ENCODE data around the gene AARS2.

AARS2 gene

DNA sequence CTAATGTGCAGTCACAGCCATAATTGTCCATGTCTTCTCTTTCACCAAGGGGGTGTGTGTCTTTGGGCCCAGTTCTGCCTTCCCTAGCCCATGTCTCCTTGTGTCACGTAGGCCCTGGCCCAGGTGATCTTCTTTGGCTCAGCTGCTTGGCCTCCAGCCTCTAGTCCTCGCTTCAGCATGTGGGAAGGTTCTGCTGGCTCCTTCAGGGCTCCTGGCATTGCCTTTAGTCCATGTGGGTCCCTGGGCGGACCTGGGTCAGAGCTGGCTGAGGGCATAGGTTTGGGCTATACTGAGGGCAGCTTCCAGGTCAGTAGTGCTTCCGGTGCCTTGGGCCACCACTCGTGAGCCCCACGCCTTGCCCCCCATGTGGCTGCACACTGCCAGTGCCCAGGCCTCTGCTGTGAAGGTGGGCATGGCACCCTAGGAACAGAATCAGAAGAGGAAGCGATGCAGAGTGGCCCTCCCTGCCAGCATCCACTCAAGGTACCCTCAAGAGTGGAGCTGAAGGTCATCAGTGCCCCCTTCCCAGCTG lies 12.8 kb downstream of the AARS2 start:
- DNase-seq, result no peak

DNA sequence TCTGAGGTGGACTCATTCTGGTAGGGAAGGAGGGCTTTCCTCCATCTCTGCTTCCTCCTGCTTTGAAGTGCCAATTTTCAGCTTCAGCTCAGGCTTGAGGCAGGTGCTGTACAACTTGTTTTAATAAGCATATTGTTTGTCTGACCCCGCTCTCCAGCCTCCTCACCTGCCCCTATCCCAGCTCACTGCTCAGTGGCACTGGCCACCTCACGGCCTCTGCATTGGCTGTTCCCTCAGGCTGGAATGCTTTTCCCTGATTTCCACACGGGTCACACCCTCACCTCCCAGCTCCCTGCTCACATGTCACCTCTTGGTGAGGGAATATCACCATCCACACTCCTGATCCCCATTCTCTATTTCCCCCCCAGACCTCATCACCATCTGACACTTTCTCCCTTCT lies 14.3 kb downstream of the AARS2 start:
- no peak for DNase-seq

DNA sequence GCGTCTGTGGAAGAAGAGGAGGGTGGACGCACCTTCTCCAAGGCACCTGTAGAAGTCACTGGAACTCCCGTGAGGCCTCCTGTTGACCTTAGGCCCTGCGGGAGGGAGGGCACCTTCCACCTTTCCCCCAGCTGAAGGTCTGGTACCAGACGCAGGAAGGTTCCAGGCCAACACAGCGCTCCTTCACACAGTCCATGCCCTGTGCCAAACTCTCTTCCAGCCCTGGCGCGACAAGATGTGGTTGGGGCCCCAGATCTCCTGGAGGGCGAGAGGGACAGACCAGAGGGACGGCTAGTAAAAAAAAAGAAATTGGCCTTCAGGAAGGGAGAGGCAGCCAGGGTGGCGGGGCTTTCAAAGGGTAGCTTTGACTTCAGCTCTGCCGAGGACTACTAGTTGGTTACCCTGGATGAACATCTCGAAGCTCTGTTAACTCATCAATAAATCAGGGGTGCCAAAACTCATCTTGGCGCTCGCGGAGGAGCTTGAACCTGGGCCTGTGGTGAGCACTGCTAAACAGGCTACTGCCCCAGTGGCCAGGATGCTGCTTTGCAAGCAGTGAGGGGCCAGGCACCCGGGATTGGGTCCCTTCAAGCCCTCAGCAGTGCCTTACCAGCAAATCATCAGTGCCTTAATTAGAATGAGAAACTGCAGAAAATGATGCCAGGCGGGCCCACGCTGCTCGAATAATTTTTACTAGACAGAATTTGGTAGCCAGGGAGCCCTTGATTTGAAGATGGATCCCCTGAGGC lies 14.9 kb downstream of the AARS2 start:
- DNase-seq, result no peak

GRCh38 chr6:44297063-44298038 lies 15.8 kb downstream of the AARS2 start:
- DNase-seq, result no peak

DNA sequence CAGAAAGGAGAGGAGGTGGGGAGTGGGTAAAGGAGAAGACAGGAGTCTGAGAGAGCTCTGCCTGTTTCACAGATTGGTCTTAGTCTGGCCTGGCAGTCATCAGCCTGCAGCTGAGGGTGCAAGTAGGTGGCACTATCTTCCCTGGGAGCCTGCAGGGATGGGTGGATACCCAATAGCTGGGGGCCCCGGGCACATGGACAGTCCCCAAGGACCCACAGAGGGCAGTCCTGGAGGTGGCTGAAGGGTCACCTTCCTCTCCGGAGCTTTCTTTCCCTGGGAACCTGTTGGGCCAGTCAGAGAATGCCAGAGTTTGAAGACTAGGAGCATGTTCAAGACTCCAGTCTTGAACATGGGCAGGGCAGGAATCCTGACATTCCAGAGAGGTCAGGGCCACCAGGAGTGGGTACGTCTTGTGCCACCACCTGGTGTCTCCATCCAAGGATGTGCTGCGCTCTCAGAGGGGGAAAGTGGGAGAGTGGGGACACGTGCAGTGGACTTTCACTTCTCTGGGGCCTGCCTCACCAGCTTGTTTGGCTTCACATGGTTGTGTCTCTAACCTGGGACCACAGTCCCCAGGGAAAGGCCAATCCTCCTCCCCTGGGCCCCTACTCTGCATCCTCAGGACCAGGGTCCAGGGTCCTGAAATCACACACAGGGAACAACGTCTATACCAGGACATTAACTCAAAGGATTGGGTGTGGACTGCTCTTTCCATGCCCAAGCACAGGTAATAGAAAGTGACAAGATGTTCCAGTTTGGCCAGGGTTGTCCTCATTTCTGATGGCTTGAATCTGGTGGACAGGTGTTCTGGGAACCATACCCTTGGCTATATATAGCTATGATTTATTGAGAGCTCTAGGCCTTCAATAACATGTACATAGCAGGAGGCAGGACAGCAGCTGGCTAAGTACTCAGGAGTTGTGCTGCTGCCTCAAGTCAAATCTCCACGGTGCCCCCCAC lies 18.0 kb downstream of the AARS2 start:
- no peak for DNase-seq

- no peak for DNase-seq
Measured at GRCh38 chr6:44292661-44293365, 20.3 kb downstream of the AARS2 start.

- DNase-seq, result no peak
Measured at GRCh38 chr6:44291841-44292240, 21.3 kb downstream of the AARS2 start.

- no peak for DNase-seq
Measured at GRCh38 chr6:44289726-44290260, 23.4 kb downstream of the AARS2 start.

- DNase-seq, result no peak
Measured at GRCh38 chr6:44286747-44287146, 26.4 kb downstream of the AARS2 start.

- DNase-seq, result no peak
Measured at GRCh38 chr6:44286285-44286565, 26.9 kb downstream of the AARS2 start.

- no peak for DNase-seq
Measured at GRCh38 chr6:44285552-44286284, 27.4 kb downstream of the AARS2 start.

DNA sequence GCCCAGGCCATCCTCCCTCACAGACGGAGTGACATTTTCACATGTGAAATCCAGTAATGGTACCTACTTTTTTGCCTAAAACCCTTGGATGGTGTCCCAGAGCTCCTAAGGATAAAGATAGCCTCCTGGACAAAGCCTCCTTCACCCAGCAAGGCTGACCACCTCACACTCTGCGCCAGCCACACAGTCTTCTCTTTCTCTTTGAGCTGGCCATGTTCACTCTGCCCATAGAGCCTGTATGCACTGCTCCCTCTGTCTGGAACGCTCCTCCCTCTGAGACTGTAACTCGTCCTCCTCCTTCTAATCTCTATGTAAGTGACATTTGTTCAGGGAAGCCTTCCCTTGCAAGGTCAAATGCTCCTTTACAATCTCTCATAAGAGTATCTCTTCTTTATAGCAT lies 28.3 kb downstream of the AARS2 start:
- no peak for DNase-seq

DNA sequence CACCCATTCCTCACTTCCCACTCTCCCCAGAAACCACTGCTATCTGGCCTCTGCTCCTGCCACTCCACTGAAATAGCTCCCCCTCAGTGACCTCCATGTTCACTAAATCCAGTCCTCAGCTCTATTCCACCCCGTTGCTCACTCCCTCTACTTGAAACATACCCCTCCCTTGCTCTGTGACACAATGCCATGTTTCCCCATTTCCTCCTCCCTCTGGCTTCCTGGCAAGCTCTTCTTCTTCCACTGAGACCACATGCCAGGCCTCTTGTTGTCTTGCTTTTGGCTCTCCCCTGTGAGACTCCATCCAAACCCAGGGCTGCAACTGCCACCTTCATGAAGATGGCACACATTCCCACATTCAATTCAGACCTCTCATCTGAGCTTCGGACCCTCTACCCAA lies 29.0 kb downstream of the AARS2 start:
- DNase-seq, result no peak

- no peak for DNase-seq
Measured at GRCh38 chr6:44278774-44279697, 34.1 kb downstream of the AARS2 start.

DNA sequence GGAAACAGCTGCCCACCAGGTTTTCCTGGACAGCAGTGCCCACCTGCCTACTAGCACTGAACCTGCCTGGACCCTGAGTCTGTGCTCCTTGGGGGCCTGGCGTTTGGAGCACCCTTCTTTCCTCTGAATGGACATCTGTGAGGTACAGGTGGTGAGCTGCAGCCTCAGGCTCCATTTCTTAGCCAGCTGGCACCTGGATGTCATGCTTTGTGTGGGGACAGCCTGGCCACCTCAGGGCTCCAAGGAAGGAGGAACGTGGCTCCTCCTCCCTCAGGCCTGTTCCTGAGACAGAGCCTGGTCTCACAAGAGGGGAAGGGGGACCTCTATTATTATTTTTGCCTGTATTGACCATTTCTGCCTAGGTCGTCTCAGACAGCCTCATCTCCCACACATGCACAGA lies 34.8 kb downstream of the AARS2 start:
- DNase-seq, result no peak

DNA sequence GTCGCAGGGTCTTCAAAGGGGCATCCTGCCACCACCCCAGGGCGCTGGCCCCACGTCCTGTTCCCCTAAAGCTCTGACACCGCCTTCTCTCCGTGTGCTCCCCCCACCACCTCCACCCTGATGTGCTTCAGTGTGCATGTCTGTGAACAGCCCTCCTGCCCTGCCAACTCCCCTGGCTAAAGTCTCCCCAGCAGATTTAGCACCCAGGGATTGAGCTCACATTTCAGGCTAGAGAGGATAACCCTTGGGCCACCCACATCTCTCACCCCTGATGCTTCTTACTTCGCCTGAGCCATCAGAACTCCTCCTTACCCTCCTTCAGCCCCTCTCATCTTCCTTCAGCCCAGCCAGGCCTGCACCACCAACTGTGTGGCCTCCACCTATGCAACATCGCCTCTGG lies 35.4 kb downstream of the AARS2 start:
- DNase-seq, result no peak

GRCh38 chr6:44276667-44277640 lies 36.2 kb downstream of the AARS2 start:
- no peak for DNase-seq
